Common myeloid progenitor, CD34-positive (primary cell): ENCODE data around the gene RERE.
A peak's percentile ranks its signal among the peaks of the same experiment; 100 is the strongest.
"Not testable (repeated sequence)": the region's sequence is repeated elsewhere in the genome, so short reads cannot be mapped to it uniquely, and the experiment has no call there.

Source experiments
- CTCF ChIA-PET: fragments of 350-600 bp; sonication (Branson Sonifier 250); formaldehyde crosslinking; loops from one replicate; lab custom pipeline; 2021; ENCODE audit warnings: antibody characterized with exemption; lab: Charles Lee
- POLR2A ChIA-PET: fragments of 350-600 bp; sonication (Branson Sonifier 250); formaldehyde crosslinking; loops from one replicate; lab custom pipeline; 2021; ENCODE audit warnings: antibody characterized with exemption; lab: Charles Lee
- DNase-seq, 3 donors: peaks; one replicate each; pipeline versions ENCODE4 v3.0.0 to v3.0.0-alpha.2; 2013
- H3K27ac ChIP-seq, 2 experiments: 1 replicate in 1 of 2; 2 replicates in 1 of 2; pipeline ENCODE4 v1.7.0; 2013; ENCODE audit warnings: inconsistent platforms in 2 of 2, low read length in 2 of 2, mild to moderate bottlenecking in 2 of 2, low read depth in 1 of 2, moderate library complexity in 1 of 2; ENCODE audit not compliant: severe bottlenecking in 2 of 2, insufficient read depth in 1 of 2, poor library complexity in 1 of 2
- H3K27me3 ChIP-seq, 5 experiments: replicated peaks in 2 of 5; 1 replicate in 3 of 5; 2 replicates in 2 of 5; pipeline versions ENCODE4 v1.6.1 to v1.7.0; 2013; ENCODE audit warnings: low read length in 4 of 5, mild to moderate bottlenecking in 2 of 5, moderate library complexity in 2 of 5, inconsistent platforms in 1 of 5; ENCODE audit not compliant: insufficient read depth in 5 of 5, control insufficient read depth in 4 of 5
- H3K36me3 ChIP-seq, 4 experiments: 1 replicate in 2 of 4; 2 replicates in 2 of 4; pipeline versions ENCODE4 v1.6.1 to v1.7.0; 2013; ENCODE audit warnings: low read length in 3 of 4, control low read depth in 1 of 4, mild to moderate bottlenecking in 1 of 4; ENCODE audit not compliant: control insufficient read depth in 4 of 4, insufficient read depth in 4 of 4
- H3K4me1 ChIP-seq, 4 experiments: 1 replicate in 3 of 4; 2 replicates in 1 of 4; pipeline versions ENCODE4 v1.6.1 to v1.7.1; 2013; ENCODE audit warnings: low read length in 3 of 4, mild to moderate bottlenecking in 3 of 4, control low read depth in 1 of 4, inconsistent platforms in 1 of 4, moderate library complexity in 1 of 4; ENCODE audit not compliant: control insufficient read depth in 4 of 4, insufficient read depth in 4 of 4; ENCODE audit errors: control extremely low read depth in 1 of 4
- H3K4me3 ChIP-seq, 7 experiments: 1 replicate in 4 of 7; 2 replicates in 3 of 7; pipeline versions ENCODE4 v1.5.1 to v1.7.0; 2013; ENCODE audit warnings: mild to moderate bottlenecking in 7 of 7, low read length in 6 of 7, moderate library complexity in 6 of 7, inconsistent platforms in 2 of 7, low read depth in 2 of 7, control low read depth in 1 of 7; ENCODE audit not compliant: insufficient read depth in 4 of 7, control insufficient read depth in 1 of 7; ENCODE audit errors: extremely low read depth in 1 of 7
- H3K9me3 ChIP-seq, 5 experiments: 1 replicate in 4 of 5; 2 replicates in 1 of 5; pipeline versions ENCODE4 v1.6.1 to v1.7.1; 2013; ENCODE audit warnings: low read length in 4 of 5, mild to moderate bottlenecking in 2 of 5, inconsistent platforms in 1 of 5, low read depth in 1 of 5, moderate library complexity in 1 of 5; ENCODE audit not compliant: control insufficient read depth in 4 of 5, insufficient read depth in 2 of 5; ENCODE audit errors: control extremely low read depth in 1 of 5
- WGBS: methylation state at CpG from one replicate; pipeline ENCODE4 v1.1.5; 2013; ENCODE audit not compliant: insufficient coverage; 5-methylcytosine and 5-hydroxymethylcytosine counted together

Gene RERE

GRCh38 chr1:8382051-8382505, 435.4 kb downstream of the RERE start:
- no peak for DNase-seq
- ChIA-PET CTCF (interaction anchor here (1.0 kb wide), 1 partner anchor 27 kb away, joined by 4 read pairs; no protein-coding TSS in a partner anchor), POLR2A (interaction anchor here (1.0 kb wide), 1 partner anchor 46 kb away, joined by 4 read pairs; no protein-coding TSS in a partner anchor)
- Histone ChIP-seq H3K9me3 (no peaks in the 10 kb centered on the region), H3K36me3 (peaks cover 2 to 39% (median 9%) of the 10 kb centered on the region in 4 experiments), H3K27me3 (no peaks in the 10 kb centered on the region), H3K4me3 (peak overlapping the region in 1 of 7 experiments; percentile 13), H3K4me1 (peaks cover 20 to 54% (median 43%) of the 10 kb centered on the region in 4 experiments), H3K27ac (no peak overlapping the region)
- 98% methylated on average over 9 of the region's 9 CpGs for WGBS

- Histone ChIP-seq H3K27ac (no peak overlapping the region), H3K4me3 (no peak overlapping the region), H3K4me1 (peaks cover 20 to 54% (median 43%) of the 10 kb centered on the region in 4 experiments), H3K27me3 (no peaks in the 10 kb centered on the region), H3K9me3 (no peaks in the 10 kb centered on the region), H3K36me3 (peaks cover 2 to 37% (median 9%) of the 10 kb centered on the region in 4 experiments)
- WGBS, result 95% methylated on average over 8 of the region's 8 CpGs
- ChIA-PET CTCF (interaction anchor here (1.0 to 1.5 kb wide), 2 partner anchors 11 to 28 kb away, joined by 4 read pairs; no protein-coding TSS in a partner anchor), POLR2A (interaction anchor here (1.0 kb wide), 1 partner anchor 47 kb away, joined by 4 read pairs; no protein-coding TSS in a partner anchor)
- no peak for DNase-seq
Observed at GRCh38 chr1:8381618-8382017, 435.8 kb downstream of the RERE start.

GRCh38 chr1:8380310-8380709, 437.1 kb downstream of the RERE start:
- POLR2A ChIA-PET, H3K4me3 ChIP-seq, H3K27ac ChIP-seq, DNase-seq, H3K27me3 ChIP-seq, H3K9me3 ChIP-seq: not testable (repeated sequence)
- CTCF ChIA-PET, result interaction anchor here (1.1 to 1.5 kb wide), 3 partner anchors 10 to 29 kb away, joined by 3 to 4 read pairs (median 3); no protein-coding TSS in a partner anchor
- Histone ChIP-seq H3K4me1 (peaks cover 20 to 53% (median 42%) of the 10 kb centered on the region in 4 experiments), H3K36me3 (peaks cover 2 to 35% (median 9%) of the 10 kb centered on the region in 4 experiments)
- 88% methylated on average over 5 of the region's 6 CpGs for WGBS

- Histone ChIP-seq H3K4me3 (no peak overlapping the region), H3K9me3 (no peaks in the 10 kb centered on the region), H3K27me3 (no peaks in the 10 kb centered on the region), H3K36me3 (peaks cover 2 to 36% (median 9%) of the 10 kb centered on the region in 4 experiments), H3K4me1 (peaks cover 20 to 53% (median 41%) of the 10 kb centered on the region in 4 experiments), H3K27ac (no peak overlapping the region)
- DNase-seq, result no peak
- WGBS, result 87% methylated on average over 10 of the region's 14 CpGs
- ChIA-PET CTCF (interaction anchor here (1.1 to 1.5 kb wide), 2 partner anchors 13 to 30 kb away, joined by 3 read pairs; no protein-coding TSS in a partner anchor), POLR2A (no interaction called here)
Observed at GRCh38 chr1:8379513-8380186, 437.8 kb downstream of the RERE start.

- ChIA-PET CTCF (interaction anchor here (0.9 to 3.8 kb wide), 4 partner anchors 8 to 52 kb away, joined by 3 to 11 read pairs (median 4); no protein-coding TSS in a partner anchor), POLR2A (interaction anchor here (1.2 kb wide), 1 partner anchor 12 kb away, joined by 3 read pairs; no protein-coding TSS in a partner anchor)
- Histone ChIP-seq H3K4me1 (peaks cover 20 to 48% (median 40%) of the 10 kb centered on the region in 4 experiments), H3K27me3 (no peaks in the 10 kb centered on the region), H3K36me3 (peaks cover 2 to 33% (median 7%) of the 10 kb centered on the region in 4 experiments), H3K27ac (peak overlapping the region in 1 of 2 experiments; percentile 2), H3K4me3 (no peak overlapping the region), H3K9me3 (no peaks in the 10 kb centered on the region)
- WGBS, result 89% methylated on average over 9 of the region's 10 CpGs
- DNase-seq, result peak in 2 of 3 donors; percentile 13 to 26
Observed at GRCh38 chr1:8378981-8379470, 438.4 kb downstream of the RERE start.

GRCh38 chr1:8378178-8378577, 439.3 kb downstream of the RERE start:
- ChIA-PET CTCF (interaction anchor here (0.6 to 3.8 kb wide), 5 partner anchors 9 to 63 kb away, joined by 3 to 11 read pairs (median 3); no protein-coding TSS in a partner anchor), POLR2A (interaction anchor here (1.2 kb wide), 1 partner anchor 13 kb away, joined by 3 read pairs; no protein-coding TSS in a partner anchor)
- no peak for DNase-seq
- 60% methylated on average over 4 of the region's 4 CpGs for WGBS
- H3K4me3 ChIP-seq, result no peak overlapping the region
- H3K9me3 ChIP-seq, result no peaks in the 10 kb centered on the region
- peaks cover 2 to 40% (median 11%) of the 10 kb centered on the region in 4 experiments for H3K36me3 ChIP-seq
- no peaks in the 10 kb centered on the region for H3K27me3 ChIP-seq
- peaks cover 20 to 42% (median 35%) of the 10 kb centered on the region in 4 experiments for H3K4me1 ChIP-seq
- peak overlapping the region in 1 of 2 experiments; percentile 2 for H3K27ac ChIP-seq
